Common myeloid progenitor, CD34-positive (primary cell): ENCODE results near the gene GNPAT.

ENCODE experiments used
- CTCF ChIA-PET: fragments of 350-600 bp; sonication (Branson Sonifier 250); formaldehyde crosslinking; loops from one replicate; lab custom pipeline; 2021; ENCODE audit warnings: antibody characterized with exemption; lab: Charles Lee
- POLR2A ChIA-PET: fragments of 350-600 bp; sonication (Branson Sonifier 250); formaldehyde crosslinking; loops from one replicate; lab custom pipeline; 2021; ENCODE audit warnings: antibody characterized with exemption; lab: Charles Lee
- DNase-seq, 3 donors: peaks; one replicate each; pipeline versions ENCODE4 v3.0.0 to v3.0.0-alpha.2; 2013
- H3K27ac ChIP-seq, 2 experiments: 1 replicate in 1 of 2; 2 replicates in 1 of 2; pipeline ENCODE4 v1.7.0; 2013; ENCODE audit warnings: inconsistent platforms in 2 of 2, low read length in 2 of 2, mild to moderate bottlenecking in 2 of 2, low read depth in 1 of 2, moderate library complexity in 1 of 2; ENCODE audit not compliant: severe bottlenecking in 2 of 2, insufficient read depth in 1 of 2, poor library complexity in 1 of 2
- H3K27me3 ChIP-seq, 5 experiments: replicated peaks in 2 of 5; 1 replicate in 3 of 5; 2 replicates in 2 of 5; pipeline versions ENCODE4 v1.6.1 to v1.7.0; 2013; ENCODE audit warnings: low read length in 4 of 5, mild to moderate bottlenecking in 2 of 5, moderate library complexity in 2 of 5, inconsistent platforms in 1 of 5; ENCODE audit not compliant: insufficient read depth in 5 of 5, control insufficient read depth in 4 of 5
- H3K36me3 ChIP-seq, 4 experiments: 1 replicate in 2 of 4; 2 replicates in 2 of 4; pipeline versions ENCODE4 v1.6.1 to v1.7.0; 2013; ENCODE audit warnings: low read length in 3 of 4, control low read depth in 1 of 4, mild to moderate bottlenecking in 1 of 4; ENCODE audit not compliant: control insufficient read depth in 4 of 4, insufficient read depth in 4 of 4
- H3K4me1 ChIP-seq, 4 experiments: 1 replicate in 3 of 4; 2 replicates in 1 of 4; pipeline versions ENCODE4 v1.6.1 to v1.7.1; 2013; ENCODE audit warnings: low read length in 3 of 4, mild to moderate bottlenecking in 3 of 4, control low read depth in 1 of 4, inconsistent platforms in 1 of 4, moderate library complexity in 1 of 4; ENCODE audit not compliant: control insufficient read depth in 4 of 4, insufficient read depth in 4 of 4; ENCODE audit errors: control extremely low read depth in 1 of 4
- H3K4me3 ChIP-seq, 7 experiments: 1 replicate in 4 of 7; 2 replicates in 3 of 7; pipeline versions ENCODE4 v1.5.1 to v1.7.0; 2013; ENCODE audit warnings: mild to moderate bottlenecking in 7 of 7, low read length in 6 of 7, moderate library complexity in 6 of 7, inconsistent platforms in 2 of 7, low read depth in 2 of 7, control low read depth in 1 of 7; ENCODE audit not compliant: insufficient read depth in 4 of 7, control insufficient read depth in 1 of 7; ENCODE audit errors: extremely low read depth in 1 of 7
- H3K9me3 ChIP-seq, 5 experiments: 1 replicate in 4 of 5; 2 replicates in 1 of 5; pipeline versions ENCODE4 v1.6.1 to v1.7.1; 2013; ENCODE audit warnings: low read length in 4 of 5, mild to moderate bottlenecking in 2 of 5, inconsistent platforms in 1 of 5, low read depth in 1 of 5, moderate library complexity in 1 of 5; ENCODE audit not compliant: control insufficient read depth in 4 of 5, insufficient read depth in 2 of 5; ENCODE audit errors: control extremely low read depth in 1 of 5
- WGBS: methylation state at CpG from one replicate; pipeline ENCODE4 v1.1.5; 2013; ENCODE audit not compliant: insufficient coverage; 5-methylcytosine and 5-hydroxymethylcytosine counted together

The GNPAT gene

DNA sequence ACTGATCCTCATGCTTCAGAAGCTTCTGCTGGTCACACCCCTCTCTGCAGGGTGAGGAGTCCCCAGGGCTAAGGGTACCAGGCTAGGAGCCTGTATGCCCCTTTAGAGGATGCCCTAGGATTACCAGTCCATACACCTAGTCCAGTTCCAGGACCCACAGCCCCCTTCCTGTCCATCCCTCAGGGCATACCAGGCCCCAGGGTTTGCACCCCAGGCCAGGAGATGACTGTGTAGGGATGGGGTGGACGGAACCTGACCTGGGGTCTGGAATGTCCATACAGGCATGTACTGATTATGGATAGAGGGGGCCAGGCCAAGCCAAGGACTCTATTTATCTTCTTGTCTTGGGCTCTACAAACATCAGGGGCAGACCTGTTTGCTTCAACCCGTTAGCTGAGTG, 44.3 kb upstream of the GNPAT start:
- DNase-seq = no peak
- CTCF ChIA-PET = no interaction called here

GRCh38 chr1:231199868-231200267, 41.1 kb upstream of the GNPAT start:
- Histone ChIP-seq H3K4me1 (peaks cover 0 to 17% (median 0%) of the 10 kb centered on the region in 4 experiments), H3K27me3 (peaks cover 0 to 40% (median 16%) of the 10 kb centered on the region in 5 experiments), H3K9me3 (no peaks in the 10 kb centered on the region), H3K4me3 (no peak overlapping the region), H3K27ac (no peak overlapping the region), H3K36me3 (no peaks in the 10 kb centered on the region)
- no peak for DNase-seq
- WGBS = 98% methylated on average over 7 of the region's 7 CpGs
- POLR2A ChIA-PET = no interaction called here
- CTCF ChIA-PET = interaction anchor here (1.6 kb wide), 1 partner anchor 12 kb away, joined by 4 read pairs; no protein-coding TSS in a partner anchor

More for the DNA sequence above, 44.3 kb upstream of the GNPAT start:
- H3K27ac ChIP-seq = no peak overlapping the region
- H3K27me3 ChIP-seq = peaks cover 0 to 34% (median 9%) of the 10 kb centered on the region in 5 experiments
- peaks cover 0 to 4% (median 0%) of the 10 kb centered on the region in 4 experiments for H3K4me1 ChIP-seq
- no peaks in the 10 kb centered on the region for H3K36me3 ChIP-seq
- WGBS = 91% methylated on average over 1 of the region's 2 CpGs
- no peak overlapping the region for H3K4me3 ChIP-seq
- POLR2A ChIA-PET = no interaction called here
- no peaks in the 10 kb centered on the region for H3K9me3 ChIP-seq

GRCh38 chr1:231200388-231201031, 40.5 kb upstream of the GNPAT start:
- Histone ChIP-seq H3K27ac (no peak overlapping the region), H3K36me3 (no peaks in the 10 kb centered on the region), H3K4me1 (peaks cover 0 to 17% (median 0%) of the 10 kb centered on the region in 4 experiments), H3K27me3 (peaks cover 0 to 37% (median 15%) of the 10 kb centered on the region in 5 experiments), H3K4me3 (no peak overlapping the region), H3K9me3 (no peaks in the 10 kb centered on the region)
- CTCF ChIA-PET = no interaction called here
- DNase-seq = no peak
- WGBS = 93% methylated on average over 8 of the region's 8 CpGs
- POLR2A ChIA-PET = no interaction called here

DNA sequence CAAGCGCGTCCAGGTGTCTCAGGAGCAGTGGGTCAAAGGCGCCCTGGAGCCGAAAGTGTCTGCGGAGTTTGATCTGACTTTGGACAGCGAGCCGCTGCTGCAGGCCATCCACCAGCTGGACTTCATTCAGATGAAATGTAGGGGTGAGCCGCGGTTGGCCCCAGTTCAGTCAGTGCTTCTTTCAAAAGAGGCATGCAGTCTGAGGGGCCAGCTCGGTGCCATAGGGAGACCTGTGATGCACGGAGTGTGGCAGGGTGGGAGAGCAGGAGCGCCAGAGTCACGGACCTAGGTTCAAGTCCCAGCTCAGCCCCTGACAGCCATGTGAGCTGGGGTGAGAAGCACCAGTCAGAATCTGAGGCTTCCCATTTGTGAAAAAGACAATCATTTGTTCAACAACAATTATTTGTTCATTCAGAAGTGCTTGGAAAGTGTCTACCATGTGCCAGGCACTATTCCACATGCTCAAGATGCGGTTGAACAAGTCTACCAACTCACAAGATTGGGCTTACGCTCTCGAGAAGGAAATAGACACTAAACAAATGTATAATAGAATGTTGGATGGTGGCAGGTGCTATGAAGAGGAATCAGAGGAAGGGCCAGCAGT, 39.5 kb upstream of the GNPAT start:
- Histone ChIP-seq H3K36me3 (no peaks in the 10 kb centered on the region), H3K4me3 (no peak overlapping the region), H3K27ac (no peak overlapping the region), H3K9me3 (no peaks in the 10 kb centered on the region), H3K27me3 (peaks cover 0 to 34% (median 15%) of the 10 kb centered on the region in 5 experiments), H3K4me1 (peaks cover 0 to 17% (median 0%) of the 10 kb centered on the region in 4 experiments)
- 97% methylated on average over 13 of the region's 16 CpGs for WGBS
- no peak for DNase-seq
- ChIA-PET POLR2A (no interaction called here), CTCF (interaction anchor here (1.8 kb wide), 1 partner anchor 10 kb away, joined by 6 read pairs; no protein-coding TSS in a partner anchor)

- WGBS = 60% methylated on average over 5 of the region's 5 CpGs
- Histone ChIP-seq H3K27ac (no peak overlapping the region), H3K4me1 (peaks cover 0 to 17% (median 0%) of the 10 kb centered on the region in 4 experiments), H3K27me3 (peaks cover 0 to 34% (median 15%) of the 10 kb centered on the region in 5 experiments), H3K4me3 (no peak overlapping the region), H3K9me3 (no peaks in the 10 kb centered on the region), H3K36me3 (no peaks in the 10 kb centered on the region)
- peak in 2 of 3 donors; percentile 11 to 13 for DNase-seq
- POLR2A ChIA-PET = no interaction called here
- CTCF ChIA-PET = interaction anchor here (1.8 kb wide), 1 partner anchor 9 kb away, joined by 6 read pairs; no protein-coding TSS in a partner anchor
Measured at GRCh38 chr1:231201979-231202633, 38.9 kb upstream of the GNPAT start.

DNA sequence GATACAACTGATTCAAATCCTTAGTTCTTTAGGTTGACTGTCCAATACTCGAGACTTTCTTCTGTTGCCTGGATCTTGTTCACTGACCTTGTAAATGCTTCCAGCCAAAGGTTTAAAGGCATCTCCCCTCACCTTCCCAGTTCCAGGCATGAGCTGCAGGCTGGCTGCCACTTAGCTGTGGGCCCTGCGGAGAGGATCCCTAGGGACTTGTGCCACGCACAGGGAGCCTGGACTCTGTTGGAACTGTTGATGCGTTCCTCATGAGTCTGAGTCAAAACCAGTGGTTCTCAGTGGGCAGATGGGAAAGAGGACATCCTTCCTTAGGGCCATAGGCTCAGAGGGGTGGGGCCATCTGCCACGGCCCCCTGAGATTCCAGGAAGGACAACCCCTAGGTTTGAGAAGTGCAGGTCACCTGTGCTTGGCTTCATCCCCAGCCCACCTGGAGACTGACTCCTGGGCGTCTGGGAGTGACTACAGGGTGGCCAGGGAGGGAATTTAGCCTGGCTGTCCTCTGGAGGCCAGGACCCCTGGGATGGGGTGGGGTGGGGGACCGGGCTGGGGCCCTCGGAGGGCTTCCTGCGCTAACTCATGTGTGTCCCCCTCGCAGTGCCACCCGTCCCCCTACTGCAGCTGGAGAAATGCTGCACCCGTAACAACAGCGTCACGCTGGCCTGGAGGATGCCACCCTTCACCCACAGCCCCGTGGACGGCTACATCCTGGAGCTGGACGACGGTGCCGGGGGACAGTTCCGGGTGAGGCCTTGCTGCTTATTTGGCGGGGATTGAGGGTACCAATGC, 37.6 kb upstream of the GNPAT start:
- Histone ChIP-seq H3K4me1 (peaks cover 0 to 17% (median 0%) of the 10 kb centered on the region in 4 experiments), H3K27me3 (peaks cover 0 to 34% (median 12%) of the 10 kb centered on the region in 5 experiments), H3K9me3 (no peaks in the 10 kb centered on the region), H3K36me3 (no peaks in the 10 kb centered on the region), H3K27ac (no peak overlapping the region), H3K4me3 (no peak overlapping the region)
- 90% methylated on average over 21 of the region's 21 CpGs for WGBS
- ChIA-PET POLR2A (no interaction called here), CTCF (interaction anchor here (0.6 to 1.8 kb wide), 4 partner anchors 8 to 1751 kb away, joined by 3 to 6 read pairs (median 4); no protein-coding TSS in a partner anchor)
- DNase-seq = no peak
